ENCODE measurements around the gene RPS15.

RPS15 gene

GRCh38 chr19:1396019-1396767 is 42.0 kb upstream of the RPS15 start:
- Histone ChIP-seq H3K27me3 (replicated peaks; ENCODE audit: control insufficient read depth, insufficient read depth, low read length) (no peaks in the 10 kb centered on the region), H3K9me3 (ENCODE audit: control insufficient read depth, low read length) (no peaks in the 10 kb centered on the region), H3K9ac (ENCODE audit: low read length) (no peak overlapping the region), H3K4me3 (ENCODE audit: low read length) (no peak overlapping the region), H3K4me1 (ENCODE audit: control insufficient read depth, insufficient read depth, low read length) (peaks cover 22% of the 10 kb centered on the region), H3K36me3 (ENCODE audit: control insufficient read depth, insufficient read depth, low read length, severe bottlenecking) (peaks cover 18% of the 10 kb centered on the region)
- no peak for DNase-seq (ENCODE audit: low read depth)

DNA sequence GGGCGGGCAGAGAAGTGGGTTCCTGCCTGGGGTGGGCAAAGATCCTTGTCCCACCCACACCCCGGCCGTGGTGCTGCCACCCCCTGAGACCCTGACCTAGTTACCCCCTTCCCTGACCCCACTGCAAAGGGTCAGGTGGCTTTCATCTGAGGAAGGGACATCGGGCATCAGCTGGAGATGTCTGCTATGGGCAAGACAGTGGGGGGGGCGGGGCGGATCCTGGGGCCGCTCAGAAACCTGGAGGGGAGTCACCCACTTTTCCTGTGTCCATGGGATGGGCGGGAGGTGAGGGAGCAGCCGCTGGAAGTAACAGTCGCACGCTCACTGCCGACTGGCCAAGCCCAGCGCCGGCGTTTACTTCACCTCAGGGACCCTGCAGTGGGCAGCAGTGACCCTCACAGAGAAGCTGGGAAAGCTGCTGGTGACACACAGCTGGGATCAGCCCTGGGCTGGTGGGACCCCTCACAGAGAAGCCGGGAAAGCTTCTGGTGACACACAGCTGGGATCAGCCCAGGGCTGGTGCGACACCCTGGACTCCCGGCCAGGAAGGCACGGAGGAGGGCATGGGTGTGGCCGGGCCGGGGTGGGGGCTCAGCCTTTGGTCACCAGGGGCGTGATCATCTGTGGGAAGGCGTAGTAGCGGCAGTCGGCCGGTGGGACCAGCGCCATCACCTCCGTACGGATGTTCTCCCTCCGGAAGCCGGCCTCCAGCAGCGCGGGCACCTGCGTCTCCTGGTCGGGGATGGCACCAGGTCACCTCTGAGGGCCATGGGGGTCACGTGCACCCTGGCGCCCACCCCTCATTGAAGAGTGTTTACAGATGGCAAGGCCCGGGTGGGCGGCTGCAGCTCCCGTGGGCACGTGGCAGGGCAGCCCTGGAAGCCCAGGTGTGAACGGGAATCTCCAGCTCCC is 41.2 kb upstream of the RPS15 start:
- H3K27me3 ChIP-seq (replicated peaks; ENCODE audit: control insufficient read depth, insufficient read depth, low read length): no peaks in the 10 kb centered on the region
- no peak for DNase-seq (ENCODE audit: low read depth)

GRCh38 chr19:1397838-1398237 is 40.4 kb upstream of the RPS15 start:
- peaks cover 22% of the 10 kb centered on the region for H3K4me1 ChIP-seq (ENCODE audit: control insufficient read depth, insufficient read depth, low read length)
- no peak overlapping the region for H3K4me3 ChIP-seq (ENCODE audit: low read length)

More for the DNA sequence above, 41.2 kb upstream of the RPS15 start:
- Histone ChIP-seq H3K4me3 (ENCODE audit: low read length) (no peak overlapping the region), H3K9me3 (ENCODE audit: control insufficient read depth, low read length) (no peaks in the 10 kb centered on the region), H3K36me3 (ENCODE audit: control insufficient read depth, insufficient read depth, low read length, severe bottlenecking) (peaks cover 17% of the 10 kb centered on the region), H3K4me1 (ENCODE audit: control insufficient read depth, insufficient read depth, low read length) (peaks cover 22% of the 10 kb centered on the region), H3K9ac (ENCODE audit: low read length) (no peak overlapping the region)

DNA sequence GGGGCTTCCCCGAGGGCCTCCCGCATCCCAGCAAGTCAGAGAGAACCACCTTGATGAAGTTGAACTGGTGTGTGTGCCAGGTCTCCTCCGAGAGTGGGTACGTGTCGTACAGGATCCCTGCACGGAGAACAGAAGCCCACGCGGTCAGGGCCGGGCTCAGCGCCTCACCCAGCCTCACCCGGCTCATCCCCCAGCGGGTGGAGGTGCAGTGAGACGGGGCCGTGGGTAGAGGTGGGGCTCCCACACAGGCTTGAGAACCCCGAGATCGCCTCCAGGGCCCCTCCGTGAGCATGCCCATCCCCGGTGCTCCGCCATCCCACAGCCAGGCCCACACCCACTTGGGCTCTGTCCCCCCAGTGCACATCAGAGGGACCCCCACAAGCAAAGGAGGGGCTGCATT is 39.1 kb upstream of the RPS15 start:
- Histone ChIP-seq H3K9ac (ENCODE audit: low read length) (no peak overlapping the region), H3K9me3 (ENCODE audit: control insufficient read depth, low read length) (no peaks in the 10 kb centered on the region), H3K4me1 (ENCODE audit: control insufficient read depth, insufficient read depth, low read length) (peaks cover 22% of the 10 kb centered on the region), H3K27me3 (replicated peaks; ENCODE audit: control insufficient read depth, insufficient read depth, low read length) (no peaks in the 10 kb centered on the region), H3K4me3 (ENCODE audit: low read length) (no peak overlapping the region), H3K36me3 (ENCODE audit: control insufficient read depth, insufficient read depth, low read length, severe bottlenecking) (no peaks in the 10 kb centered on the region)
- DNase-seq (ENCODE audit: low read depth): no peak

More at GRCh38 chr19:1397838-1398237, 40.4 kb upstream of the RPS15 start:
- Histone ChIP-seq H3K9me3 (ENCODE audit: control insufficient read depth, low read length) (no peaks in the 10 kb centered on the region), H3K9ac (ENCODE audit: low read length) (no peak overlapping the region), H3K36me3 (ENCODE audit: control insufficient read depth, insufficient read depth, low read length, severe bottlenecking) (peaks cover 9% of the 10 kb centered on the region), H3K27me3 (replicated peaks; ENCODE audit: control insufficient read depth, insufficient read depth, low read length) (no peaks in the 10 kb centered on the region)
- DNase-seq (ENCODE audit: low read depth): no peak

GRCh38 chr19:1399745-1400144 is 38.5 kb upstream of the RPS15 start:
- Histone ChIP-seq H3K27me3 (replicated peaks; ENCODE audit: control insufficient read depth, insufficient read depth, low read length) (no peaks in the 10 kb centered on the region), H3K4me1 (ENCODE audit: control insufficient read depth, insufficient read depth, low read length) (peaks cover 22% of the 10 kb centered on the region), H3K36me3 (ENCODE audit: control insufficient read depth, insufficient read depth, low read length, severe bottlenecking) (no peaks in the 10 kb centered on the region), H3K4me3 (ENCODE audit: low read length) (no peak overlapping the region), H3K9me3 (ENCODE audit: control insufficient read depth, low read length) (no peaks in the 10 kb centered on the region), H3K9ac (ENCODE audit: low read length) (no peak overlapping the region)
- DNase-seq (ENCODE audit: low read depth): no peak

DNA sequence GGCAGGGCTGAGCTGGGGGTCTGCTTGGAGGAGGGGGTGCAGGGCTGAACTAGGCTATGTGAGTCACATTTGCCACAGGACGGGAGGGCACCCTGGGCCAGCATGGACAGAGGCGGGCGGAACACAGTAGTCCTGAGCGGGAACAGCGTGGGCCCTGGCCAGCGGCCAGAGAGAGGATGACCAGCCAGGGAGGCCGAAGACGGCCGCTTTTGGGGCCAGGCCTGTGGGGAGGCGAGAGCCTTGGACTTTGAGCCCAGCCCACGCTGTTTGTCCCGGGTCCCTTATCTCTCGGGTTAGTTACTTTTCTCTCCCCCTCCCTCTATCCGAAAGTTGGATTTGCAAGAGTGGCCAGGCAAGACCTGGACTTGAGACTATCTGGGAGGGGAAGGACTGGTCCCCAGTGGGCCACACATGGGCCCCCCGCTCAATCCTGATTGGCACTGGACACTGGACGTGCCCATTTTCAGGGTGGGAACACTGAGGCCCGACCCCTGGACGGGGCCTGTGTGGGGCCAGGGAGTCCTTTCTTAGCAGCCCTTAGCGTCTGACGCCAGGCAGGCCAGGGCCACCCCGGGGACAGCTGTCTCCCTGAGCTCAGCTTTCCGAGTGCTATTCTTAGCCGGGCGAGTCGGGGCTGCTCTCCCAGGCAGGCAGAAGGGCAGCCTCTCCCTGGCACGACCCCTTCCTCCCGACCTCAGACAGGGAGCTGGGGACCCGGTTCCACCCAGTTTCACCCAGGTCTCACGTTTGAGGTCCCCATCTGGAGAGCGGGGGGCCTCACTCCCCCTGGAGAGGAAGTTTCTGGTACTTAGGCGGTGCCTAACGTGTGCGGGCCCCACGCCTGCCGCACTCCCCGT is 37.7 kb upstream of the RPS15 start:
- no peaks in the 10 kb centered on the region for H3K27me3 ChIP-seq (replicated peaks; ENCODE audit: control insufficient read depth, insufficient read depth, low read length)
- no peaks in the 10 kb centered on the region for H3K9me3 ChIP-seq (ENCODE audit: control insufficient read depth, low read length)
- peaks cover 20% of the 10 kb centered on the region for H3K4me1 ChIP-seq (ENCODE audit: control insufficient read depth, insufficient read depth, low read length)
- no peaks in the 10 kb centered on the region for H3K36me3 ChIP-seq (ENCODE audit: control insufficient read depth, insufficient read depth, low read length, severe bottlenecking)
- H3K9ac ChIP-seq (ENCODE audit: low read length): peak overlapping the region; percentile 84
- peak overlapping the region; percentile 79 for H3K4me3 ChIP-seq (ENCODE audit: low read length)
- DNase-seq (ENCODE audit: low read depth): peak; percentile 44

DNA sequence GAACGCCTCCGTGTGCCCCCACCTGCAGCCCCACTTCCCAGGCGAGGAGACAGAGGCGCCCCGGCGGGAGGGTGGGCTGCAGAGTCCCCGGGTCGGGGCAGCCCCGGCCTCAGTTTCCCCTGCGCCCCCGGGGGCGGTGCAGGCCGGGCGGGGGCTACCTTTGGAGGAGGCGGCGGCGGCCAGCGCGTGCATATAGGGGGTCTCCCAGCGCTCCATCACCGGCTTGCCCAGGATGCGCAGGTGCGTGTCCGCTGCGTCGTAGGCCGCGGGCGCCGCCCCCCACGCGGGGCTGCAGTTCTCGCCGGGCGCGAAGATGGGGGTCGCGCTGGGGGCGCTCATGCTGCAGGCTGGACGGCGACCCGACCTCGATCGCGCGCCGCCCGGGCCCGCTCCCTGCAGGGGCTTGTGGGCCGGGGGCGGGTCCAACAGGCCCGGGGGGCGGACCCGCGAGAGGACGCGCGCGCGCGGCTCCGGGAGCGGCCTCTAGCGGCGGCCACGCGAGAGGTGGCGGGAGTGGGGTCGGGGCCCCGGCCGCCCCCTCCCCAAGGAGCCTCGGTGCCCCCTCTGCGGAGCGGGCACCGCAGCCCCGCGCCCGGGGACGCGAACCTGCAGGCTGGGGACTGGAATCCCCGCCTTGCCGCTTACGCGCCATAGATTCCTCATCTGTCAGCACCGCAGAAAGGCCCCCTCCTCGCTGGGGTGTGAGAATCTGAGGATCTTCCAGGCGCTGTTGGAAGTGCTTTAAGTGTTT is 36.9 kb upstream of the RPS15 start, which contains the start of gene GAMT:
Gene GAMT, minus strand, starts transcription at position 405 of the 751 bp plus-strand sequence. Its CDS starts 66 bp downstream, at position 339.
- H3K9me3 ChIP-seq (ENCODE audit: control insufficient read depth, low read length): no peaks in the 10 kb centered on the region
- H3K4me1 ChIP-seq (ENCODE audit: control insufficient read depth, insufficient read depth, low read length): peaks cover 12% of the 10 kb centered on the region

DNA sequence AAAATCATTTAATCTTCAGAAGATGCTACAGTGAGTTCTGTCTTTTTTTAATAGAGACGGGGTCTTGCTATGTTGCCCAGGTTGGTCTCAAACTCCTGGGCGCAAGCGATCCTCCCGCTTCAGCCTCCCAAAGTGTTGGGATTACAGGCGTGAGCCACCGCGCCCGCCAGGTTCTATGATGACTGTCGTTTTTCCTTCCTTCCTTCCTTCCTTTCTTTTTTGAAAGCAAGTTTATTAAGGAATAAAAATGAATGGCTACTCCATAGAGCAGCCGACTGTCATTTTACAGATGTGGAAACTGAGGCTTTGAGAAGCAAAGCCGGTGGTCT is 36.3 kb upstream of the RPS15 start:
- H3K27me3 ChIP-seq (replicated peaks; ENCODE audit: control insufficient read depth, insufficient read depth, low read length): no peaks in the 10 kb centered on the region
- peaks cover 14% of the 10 kb centered on the region for H3K4me1 ChIP-seq (ENCODE audit: control insufficient read depth, insufficient read depth, low read length)
- H3K36me3 ChIP-seq (ENCODE audit: control insufficient read depth, insufficient read depth, low read length, severe bottlenecking): no peaks in the 10 kb centered on the region
- no peaks in the 10 kb centered on the region for H3K9me3 ChIP-seq (ENCODE audit: control insufficient read depth, low read length)
- DNase-seq (ENCODE audit: low read depth): no peak
- peak overlapping the region; percentile 68 for H3K9ac ChIP-seq (ENCODE audit: low read length)
- peak overlapping the region; percentile 79 for H3K4me3 ChIP-seq (ENCODE audit: low read length)

More for the DNA sequence above, 36.9 kb upstream of the RPS15 start, which contains the start of gene GAMT:
- DNase-seq (ENCODE audit: low read depth): peak; percentile 87
- Histone ChIP-seq H3K4me3 (ENCODE audit: low read length) (peak within 1 kb of the TSS; percentile 79), H3K36me3 (ENCODE audit: control insufficient read depth, insufficient read depth, low read length, severe bottlenecking) (no peaks in the 10 kb centered on the region), H3K9ac (ENCODE audit: low read length) (peak within 1 kb of the TSS; percentile 84), H3K27me3 (replicated peaks; ENCODE audit: control insufficient read depth, insufficient read depth, low read length) (no peaks in the 10 kb centered on the region)

DNA sequence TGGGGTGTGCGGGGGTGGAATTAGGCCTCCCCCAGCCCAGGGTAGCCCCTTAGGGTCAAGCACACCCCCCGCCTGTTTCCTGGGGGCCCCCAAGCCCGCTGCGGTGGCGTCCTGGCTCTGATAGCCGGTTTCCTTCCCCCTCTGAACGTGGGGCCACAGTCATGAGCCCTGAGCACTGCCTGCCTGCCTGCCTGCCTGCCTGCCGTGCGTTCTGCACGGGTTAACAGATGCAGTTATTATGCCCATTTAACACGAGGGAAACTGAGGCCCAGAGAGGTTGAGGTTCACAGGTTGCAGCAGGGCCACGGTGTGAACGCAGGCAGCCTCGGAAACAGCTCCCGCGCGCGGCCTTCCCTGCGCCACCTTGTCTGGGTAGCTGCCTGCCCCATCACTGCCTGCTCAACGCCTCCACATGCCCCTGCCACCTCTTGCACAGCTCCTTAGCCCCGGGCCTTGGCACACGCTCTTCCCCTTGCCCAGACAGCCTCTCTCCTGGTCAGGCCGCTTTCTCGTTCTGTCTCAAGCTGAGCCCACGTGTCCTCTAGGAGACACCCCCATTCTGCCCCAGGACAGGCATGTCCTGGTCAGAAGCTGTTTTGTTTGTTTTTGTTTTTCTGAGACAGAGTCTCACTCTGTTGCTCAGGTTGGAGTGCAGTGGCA is 35.7 kb upstream of the RPS15 start:
- no peak overlapping the region for H3K9ac ChIP-seq (ENCODE audit: low read length)
- DNase-seq (ENCODE audit: low read depth): no peak
- H3K36me3 ChIP-seq (ENCODE audit: control insufficient read depth, insufficient read depth, low read length, severe bottlenecking): no peaks in the 10 kb centered on the region
- no peaks in the 10 kb centered on the region for H3K9me3 ChIP-seq (ENCODE audit: control insufficient read depth, low read length)
- H3K4me3 ChIP-seq (ENCODE audit: low read length): no peak overlapping the region
- H3K27me3 ChIP-seq (replicated peaks; ENCODE audit: control insufficient read depth, insufficient read depth, low read length): no peaks in the 10 kb centered on the region
- H3K4me1 ChIP-seq (ENCODE audit: control insufficient read depth, insufficient read depth, low read length): peaks cover 14% of the 10 kb centered on the region
